GM23248 (cell line): ENCODE results near the gene COL12A1.

ENCODE experiments used
- EZH2 ChIP-seq: fragments of 200-600 bp; sonication (generic); IDR thresholded peaks from 2 replicates; pipeline ENCODE4 v1.6.1; 2018; ENCODE audit warnings: antibody characterized with exemption, mild to moderate bottlenecking; ENCODE audit not compliant: insufficient read depth, poor library complexity, severe bottlenecking
- EZH2phosphoT487 ChIP-seq: fragments of 200-600 bp; sonication (generic); IDR thresholded peaks from 2 replicates; pipeline ENCODE4 v1.6.1; 2018; ENCODE audit warnings: antibody characterized with exemption, moderate library complexity, mild to moderate bottlenecking, low read depth; ENCODE audit not compliant: insufficient read depth

DNA sequence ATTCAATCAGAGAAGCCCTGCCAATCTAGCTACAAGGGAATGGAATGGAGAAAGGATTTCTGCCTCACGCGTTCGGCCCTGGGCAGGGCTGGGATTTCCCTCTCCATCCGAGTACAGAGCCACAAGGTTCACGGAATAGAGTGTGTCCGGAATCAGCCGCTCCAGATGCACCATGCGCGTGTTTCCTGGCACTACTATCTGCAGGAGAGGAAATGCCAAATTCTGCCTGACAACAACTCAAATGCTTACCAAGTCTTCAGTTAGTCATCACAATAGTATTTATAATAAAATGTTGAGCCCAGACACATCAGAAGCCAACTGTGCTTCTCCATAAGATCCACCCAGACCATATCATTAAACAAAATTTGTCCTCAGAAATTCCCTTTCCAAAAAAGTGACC, 75.1 kb downstream of the COL12A1 start:
- TF ChIP-seq EZH2 (no peak), EZH2phosphoT487 (no peak)
